Glutamatergic neuron (in vitro differentiated cells): ENCODE results near the gene ADGRB3. TPM values are rescaled to one million over a fixed set of nuclear protein-coding genes. Genes with fewer than 3 reads are reported as not detected.

Experiments used
- DNase-seq: peaks from one replicate; pipeline ENCODE4 v3.0.0; 2022
- H3K27ac Mint-ChIP-seq: one replicate; pipeline ENCODE4 v1.8.0; 2020; ENCODE audit warnings: mild to moderate bottlenecking, mixed read lengths, inconsistent platforms; ENCODE audit not compliant: unreplicated experiment
- H3K27me3 Mint-ChIP-seq: one replicate; pipeline ENCODE4 v1.8.0; 2020; ENCODE audit warnings: mild to moderate bottlenecking, moderate library complexity, mixed read lengths, inconsistent platforms; ENCODE audit not compliant: unreplicated experiment
- H3K36me3 Mint-ChIP-seq: one replicate; pipeline ENCODE4 v1.8.0; 2020; ENCODE audit warnings: mild to moderate bottlenecking, mixed read lengths, inconsistent platforms; ENCODE audit not compliant: unreplicated experiment
- H3K4me1 Mint-ChIP-seq: one replicate; pipeline ENCODE4 v1.8.0; 2020; ENCODE audit warnings: mild to moderate bottlenecking, low read depth, mixed read lengths, inconsistent platforms; ENCODE audit not compliant: unreplicated experiment
- H3K4me3 Mint-ChIP-seq: one replicate; pipeline ENCODE4 v1.8.0; 2020; ENCODE audit warnings: mild to moderate bottlenecking, mixed read lengths, inconsistent platforms; ENCODE audit not compliant: unreplicated experiment
- H3K9me3 Mint-ChIP-seq: one replicate; pipeline ENCODE4 v1.8.0; 2020; ENCODE audit warnings: mild to moderate bottlenecking, moderate library complexity, mixed read lengths, inconsistent platforms; ENCODE audit not compliant: unreplicated experiment
- total RNA-seq: library from RNA; stranded (reverse); fragmentation: NEBNext Ultra II Directional; extraction: Animal tissue kit (Norgen Biotek cat#: 25700); gene quantifications from one replicate; pipeline ENCODE4 v1.2.1, GENCODE V29; 2021; ENCODE audit not compliant: unreplicated experiment
- TF ChIP-seq, protein P1 (sequence below): fragments of 200-600 bp; sonication (generic); IDR thresholded peaks from one replicate; pipeline ENCODE4 v1.5.0; 2021; ENCODE audit not compliant: partially characterized antibody, unreplicated experiment

Gene ADGRB3
- total RNA-seq, 1 donor from 2014 or later: 7.3 TPM

DNA sequence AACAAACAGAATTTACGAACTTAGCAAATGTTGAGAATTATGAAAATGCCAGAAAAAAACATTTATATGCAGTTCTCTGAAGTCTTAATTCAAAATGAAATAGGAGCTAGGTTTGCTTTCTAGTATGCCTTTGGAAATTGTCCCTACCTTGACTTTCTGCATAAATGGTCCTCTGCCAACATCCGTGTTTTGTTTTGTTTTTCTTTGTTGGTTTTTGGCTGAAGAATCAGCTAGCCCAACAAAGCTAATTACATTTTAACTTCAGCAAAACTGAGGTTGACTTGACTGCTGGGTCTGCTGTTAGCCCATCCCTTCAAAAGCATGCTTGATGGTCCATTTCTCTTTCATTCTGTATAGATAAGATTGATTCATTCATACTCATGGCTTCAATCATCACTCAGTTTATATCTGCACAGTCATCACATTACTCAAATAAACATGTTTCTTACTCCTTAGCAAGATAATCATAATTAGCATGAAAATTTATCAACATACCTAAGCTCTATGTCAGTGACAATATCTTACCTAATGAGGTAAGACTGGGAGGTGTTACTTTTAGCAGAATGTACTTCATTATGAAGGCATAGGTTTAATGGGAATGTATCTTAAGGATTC is 76.4 kb downstream of the ADGRB3 start:
- no peak overlapping the region for H3K4me3 Mint-ChIP-seq
- no peak overlapping the region for H3K27ac Mint-ChIP-seq
- peaks cover 1% of the 10 kb centered on the region for H3K27me3 Mint-ChIP-seq
- DNase-seq: no peak
- H3K4me1 Mint-ChIP-seq: peaks cover 13% of the 10 kb centered on the region
- no peaks in the 10 kb centered on the region for H3K36me3 Mint-ChIP-seq
- TF ChIP-seq, protein P1, sequence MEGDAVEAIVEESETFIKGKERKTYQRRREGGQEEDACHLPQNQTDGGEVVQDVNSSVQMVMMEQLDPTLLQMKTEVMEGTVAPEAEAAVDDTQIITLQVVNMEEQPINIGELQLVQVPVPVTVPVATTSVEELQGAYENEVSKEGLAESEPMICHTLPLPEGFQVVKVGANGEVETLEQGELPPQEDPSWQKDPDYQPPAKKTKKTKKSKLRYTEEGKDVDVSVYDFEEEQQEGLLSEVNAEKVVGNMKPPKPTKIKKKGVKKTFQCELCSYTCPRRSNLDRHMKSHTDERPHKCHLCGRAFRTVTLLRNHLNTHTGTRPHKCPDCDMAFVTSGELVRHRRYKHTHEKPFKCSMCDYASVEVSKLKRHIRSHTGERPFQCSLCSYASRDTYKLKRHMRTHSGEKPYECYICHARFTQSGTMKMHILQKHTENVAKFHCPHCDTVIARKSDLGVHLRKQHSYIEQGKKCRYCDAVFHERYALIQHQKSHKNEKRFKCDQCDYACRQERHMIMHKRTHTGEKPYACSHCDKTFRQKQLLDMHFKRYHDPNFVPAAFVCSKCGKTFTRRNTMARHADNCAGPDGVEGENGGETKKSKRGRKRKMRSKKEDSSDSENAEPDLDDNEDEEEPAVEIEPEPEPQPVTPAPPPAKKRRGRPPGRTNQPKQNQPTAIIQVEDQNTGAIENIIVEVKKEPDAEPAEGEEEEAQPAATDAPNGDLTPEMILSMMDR: no peak
- H3K9me3 Mint-ChIP-seq: peaks cover 2% of the 10 kb centered on the region

- Mint-ChIP-seq H3K4me1 (peaks cover 17% of the 10 kb centered on the region), H3K27ac (no peak overlapping the region), H3K36me3 (no peaks in the 10 kb centered on the region), H3K4me3 (no peak overlapping the region), H3K27me3 (no peaks in the 10 kb centered on the region), H3K9me3 (peaks cover 2% of the 10 kb centered on the region)
- no peak for DNase-seq
- TF ChIP-seq, protein P1: no peak
Observed at GRCh38 chr6:68716620-68717019, 81.5 kb downstream of the ADGRB3 start.

- TF ChIP-seq, protein P1: no peak
- DNase-seq: no peak
- H3K9me3 Mint-ChIP-seq: peaks cover 4% of the 10 kb centered on the region
- no peaks in the 10 kb centered on the region for H3K27me3 Mint-ChIP-seq
- peaks cover 23% of the 10 kb centered on the region for H3K4me1 Mint-ChIP-seq
- H3K36me3 Mint-ChIP-seq: no peaks in the 10 kb centered on the region
- peak overlapping the region; percentile 59 for H3K27ac Mint-ChIP-seq
- H3K4me3 Mint-ChIP-seq: no peak overlapping the region
Observed at GRCh38 chr6:68718385-68719073, 83.4 kb downstream of the ADGRB3 start.

- H3K4me3 Mint-ChIP-seq: no peak overlapping the region
- TF ChIP-seq, protein P1: no peak
- peaks cover 31% of the 10 kb centered on the region for H3K4me1 Mint-ChIP-seq
- no peaks in the 10 kb centered on the region for H3K27me3 Mint-ChIP-seq
- H3K27ac Mint-ChIP-seq: no peak overlapping the region
- peaks cover 4% of the 10 kb centered on the region for H3K9me3 Mint-ChIP-seq
- no peak for DNase-seq
- no peaks in the 10 kb centered on the region for H3K36me3 Mint-ChIP-seq
Observed at GRCh38 chr6:68719761-68720160, 84.7 kb downstream of the ADGRB3 start.

GRCh38 chr6:68722891-68723527 is 87.9 kb downstream of the ADGRB3 start:
- H3K27me3 Mint-ChIP-seq: peaks cover 6% of the 10 kb centered on the region
- H3K4me3 Mint-ChIP-seq: no peak overlapping the region
- peak overlapping the region; percentile 76 for H3K27ac Mint-ChIP-seq
- no peak for DNase-seq
- H3K4me1 Mint-ChIP-seq: peaks cover 50% of the 10 kb centered on the region
- H3K9me3 Mint-ChIP-seq: peaks cover 6% of the 10 kb centered on the region
- TF ChIP-seq, protein P1: no peak
- H3K36me3 Mint-ChIP-seq: no peaks in the 10 kb centered on the region
